Measurements from ENCODE around the gene PLK5. TPM values are rescaled to one million over a fixed set of nuclear protein-coding genes. Genes with fewer than 3 reads are reported as not detected.

PLK5 gene, protein sequence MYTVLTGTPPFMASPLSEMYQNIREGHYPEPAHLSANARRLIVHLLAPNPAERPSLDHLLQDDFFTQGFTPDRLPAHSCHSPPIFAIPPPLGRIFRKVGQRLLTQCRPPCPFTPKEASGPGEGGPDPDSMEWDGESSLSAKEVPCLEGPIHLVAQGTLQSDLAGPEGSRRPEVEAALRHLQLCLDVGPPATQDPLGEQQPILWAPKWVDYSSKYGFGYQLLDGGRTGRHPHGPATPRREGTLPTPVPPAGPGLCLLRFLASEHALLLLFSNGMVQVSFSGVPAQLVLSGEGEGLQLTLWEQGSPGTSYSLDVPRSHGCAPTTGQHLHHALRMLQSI
- total RNA-seq: not detected in 2 replicates

DNA sequence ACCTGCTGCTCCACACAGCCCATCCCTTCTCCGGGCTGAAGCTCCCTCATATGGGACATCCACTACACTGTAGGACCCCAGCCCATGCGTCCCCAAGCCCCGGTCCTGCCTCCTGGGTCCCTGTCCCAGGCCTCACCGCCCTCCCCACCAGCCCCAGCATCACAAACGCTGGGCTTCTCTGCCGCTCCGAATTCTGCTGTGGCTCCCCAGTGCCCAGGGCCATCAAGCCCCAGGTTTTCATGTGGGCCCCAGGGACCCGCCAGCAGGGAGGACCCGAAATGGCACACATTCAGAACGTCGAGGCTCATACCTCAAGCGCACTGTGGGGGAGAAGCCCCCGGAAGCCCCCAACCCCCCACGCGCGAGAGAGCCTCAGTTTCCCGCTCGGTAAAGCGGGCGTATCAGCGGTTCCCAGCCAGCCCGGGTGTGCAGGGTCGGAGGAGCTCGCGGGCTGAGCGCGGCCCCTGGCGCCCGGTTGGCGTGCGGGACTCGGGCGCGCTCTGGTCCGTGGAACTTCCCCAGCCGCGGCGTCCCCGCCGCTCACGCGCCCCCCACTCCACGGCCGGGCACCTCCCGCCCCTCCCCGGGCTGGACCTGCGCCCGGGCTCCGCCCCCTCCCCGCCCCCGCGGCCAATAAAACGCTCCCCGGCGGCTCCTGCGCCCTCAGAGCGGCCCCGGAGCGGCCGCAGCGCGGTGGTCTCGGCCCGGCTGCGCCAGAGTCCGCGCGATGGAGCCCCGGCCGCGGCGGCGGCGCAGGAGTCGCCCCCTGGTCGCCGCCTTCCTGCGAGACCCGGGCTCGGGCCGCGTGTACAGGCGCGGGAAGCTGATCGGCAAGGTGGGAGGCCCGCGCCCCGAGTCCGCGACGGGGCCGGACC, at the start of gene PLK5:
Gene PLK5, plus strand, starts transcription at position 666 of the 875 bp plus-strand sequence. CDS start 2,920 bp downstream, outside the sequence.

DNA sequence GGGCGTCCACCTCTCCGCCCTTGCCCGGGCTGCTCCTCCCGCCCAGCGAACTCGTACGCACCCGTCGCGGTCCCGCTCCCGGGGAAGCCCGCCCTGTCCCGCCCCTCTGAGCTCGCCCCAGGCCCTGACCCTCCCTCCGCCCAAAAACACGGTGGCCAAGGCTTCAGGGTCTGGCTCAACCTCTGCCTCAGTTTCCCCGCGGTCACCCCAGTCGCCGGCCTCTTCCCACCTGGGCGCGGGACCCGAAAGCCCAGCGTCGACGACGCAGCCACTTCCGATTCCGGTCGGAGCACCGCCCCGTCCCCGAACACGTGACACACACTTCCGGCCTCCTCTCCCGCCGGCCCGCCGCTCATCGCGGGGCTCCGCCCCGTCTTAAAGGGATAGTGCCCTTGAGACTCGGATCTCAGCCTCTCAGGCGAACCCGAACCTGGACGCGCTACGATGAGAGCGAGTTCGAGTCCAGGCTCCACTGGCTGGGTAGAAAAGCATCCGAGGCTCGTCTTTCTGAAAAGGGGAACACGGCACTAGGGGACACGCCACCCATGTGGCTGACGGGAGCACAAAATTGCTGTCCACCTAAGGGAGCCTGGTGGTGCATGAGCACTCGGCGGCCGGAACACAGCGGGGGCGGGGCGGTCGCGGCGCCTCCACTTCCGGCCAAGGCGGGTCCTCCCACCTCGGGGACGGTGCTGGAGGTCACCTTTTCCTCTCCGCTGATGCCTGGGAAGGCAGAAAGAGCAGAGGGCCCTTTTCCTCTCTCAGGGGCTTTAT, 44.8 kb upstream of the PLK5 start, which contains the start of gene C19orf25:
Gene C19orf25, minus strand, starts transcription at position 282 of the 774 bp plus-strand sequence. CDS start 312 bp downstream, outside the sequence.

DNA sequence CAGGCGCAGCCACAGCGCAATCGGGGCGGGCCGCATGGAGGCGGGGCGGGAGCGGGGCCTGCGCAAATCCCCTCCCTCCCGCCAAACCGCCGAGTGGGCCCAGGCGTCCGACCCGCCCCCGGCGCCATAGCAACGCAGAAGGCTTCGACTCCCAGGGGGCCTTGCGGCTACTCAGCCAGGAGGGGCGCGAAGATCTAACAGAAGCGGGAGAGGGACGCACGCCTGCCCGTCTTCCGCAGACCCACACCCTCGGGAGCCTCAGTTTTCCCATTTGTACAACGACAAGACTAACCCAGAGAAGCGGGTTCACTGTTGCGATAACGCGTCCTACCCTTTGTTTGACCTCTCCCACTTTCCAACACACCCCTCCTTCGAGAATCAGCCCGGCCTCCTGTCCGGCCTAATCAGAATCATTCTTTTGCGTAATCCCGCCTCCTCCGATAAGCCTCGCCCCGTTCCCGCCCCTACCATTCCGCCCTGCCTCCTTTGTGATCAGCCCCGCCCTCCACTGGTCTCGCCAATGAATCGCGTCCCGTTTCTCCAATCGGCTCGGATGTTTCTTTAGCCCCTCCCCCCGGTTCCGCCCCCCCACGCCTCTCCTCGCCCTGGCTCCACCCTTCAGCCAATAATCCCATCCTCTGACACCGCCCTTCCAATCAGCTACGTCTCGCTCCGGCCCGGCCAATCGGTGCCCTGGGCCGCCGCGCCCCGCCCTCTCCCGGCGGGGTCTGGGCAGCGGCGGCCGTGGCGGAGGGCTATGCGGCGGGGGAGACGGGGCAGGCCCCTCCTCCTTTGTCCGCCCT, 33.4 kb upstream of the PLK5 start, which contains the start of gene PCSK4:
Gene PCSK4, minus strand, starts transcription at position 40 of the 803 bp plus-strand sequence. Its CDS starts 4 bp downstream, at position 36.

DNA sequence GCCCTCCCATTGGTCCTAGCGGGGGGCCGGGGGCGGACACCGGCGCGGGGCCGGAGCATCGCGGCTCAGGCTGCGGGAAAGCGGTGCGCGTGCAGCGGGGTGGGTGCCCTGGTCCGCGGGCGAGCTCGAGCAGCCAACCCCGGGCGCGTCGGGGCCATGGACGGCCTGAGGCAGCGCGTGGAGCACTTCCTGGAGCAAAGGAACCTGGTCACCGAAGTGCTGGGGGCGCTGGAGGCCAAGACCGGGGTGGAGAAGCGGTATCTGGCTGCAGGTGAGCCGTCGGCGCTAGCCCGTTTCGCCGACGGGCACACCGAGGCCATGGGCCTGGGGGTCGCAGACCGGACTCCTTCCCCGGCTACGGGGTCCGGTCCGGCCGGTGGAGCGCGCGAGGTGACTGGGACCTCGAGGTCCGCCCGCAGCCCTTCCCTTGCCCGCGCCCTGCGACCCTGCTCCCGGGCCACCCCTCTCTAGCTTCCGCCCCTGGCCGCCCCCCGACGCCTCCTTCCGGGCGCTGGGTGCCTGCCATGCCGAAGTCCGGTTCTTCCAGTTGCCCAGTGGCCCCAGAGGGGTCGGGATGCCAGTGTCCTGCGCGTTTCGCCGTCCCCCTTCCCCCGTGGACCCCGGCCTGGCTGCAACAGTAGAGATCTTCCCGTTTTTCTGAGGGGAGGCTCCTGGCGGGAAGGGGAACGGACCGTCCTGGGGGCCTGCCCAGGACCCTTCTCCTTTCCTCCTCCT, 32.6 kb upstream of the PLK5 start, which contains the start of gene REEP6:
Gene REEP6, plus strand, starts transcription at position 68 of the 735 bp plus-strand sequence. Its CDS starts 89 bp downstream, at position 157.

DNA sequence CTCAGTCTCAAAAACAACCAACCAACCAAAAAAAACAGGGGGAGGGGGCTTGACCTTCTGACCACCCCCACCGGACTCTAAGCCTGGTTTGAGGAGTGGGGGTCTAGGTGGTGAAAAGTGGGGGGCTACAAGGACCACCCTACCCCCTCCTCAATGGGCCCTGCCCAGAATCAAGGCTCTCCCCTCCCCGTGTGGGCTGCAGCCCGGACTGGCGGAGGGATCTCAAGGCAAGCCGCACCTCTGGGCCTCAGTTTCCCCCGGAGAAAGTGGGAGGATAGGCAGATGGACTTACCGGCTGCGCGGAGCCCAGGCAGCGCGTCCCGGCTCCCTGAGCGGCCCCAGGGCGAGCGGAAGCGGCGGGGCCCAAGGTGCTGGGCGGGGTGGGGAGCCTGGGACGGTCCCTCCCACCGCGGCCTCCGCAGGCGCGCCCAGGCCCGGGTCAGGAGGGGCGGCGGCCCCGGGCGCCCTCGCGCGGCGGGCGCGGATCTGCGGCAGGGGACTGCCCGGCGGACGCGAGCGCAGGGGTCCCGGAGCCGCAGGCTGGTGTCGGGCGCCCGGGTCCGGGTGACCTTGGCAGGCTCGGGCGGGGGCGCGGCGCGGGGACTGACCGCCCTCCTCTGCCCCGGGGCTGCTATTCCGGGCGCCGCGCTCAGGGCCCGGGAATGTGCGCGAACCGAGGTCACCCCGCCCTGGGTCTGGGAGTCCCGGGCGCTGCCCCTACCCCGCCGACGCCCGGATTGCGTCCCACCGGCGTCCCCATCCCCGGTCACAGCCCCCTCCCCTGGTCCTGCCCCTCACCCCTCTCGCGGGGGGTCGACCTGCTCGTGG, 11.0 kb upstream of the PLK5 start, which contains the start of gene ADAMTSL5:
Gene ADAMTSL5, minus strand, starts transcription at position 349 of the 828 bp plus-strand sequence. CDS start 2,076 bp downstream, outside the sequence.

DNA sequence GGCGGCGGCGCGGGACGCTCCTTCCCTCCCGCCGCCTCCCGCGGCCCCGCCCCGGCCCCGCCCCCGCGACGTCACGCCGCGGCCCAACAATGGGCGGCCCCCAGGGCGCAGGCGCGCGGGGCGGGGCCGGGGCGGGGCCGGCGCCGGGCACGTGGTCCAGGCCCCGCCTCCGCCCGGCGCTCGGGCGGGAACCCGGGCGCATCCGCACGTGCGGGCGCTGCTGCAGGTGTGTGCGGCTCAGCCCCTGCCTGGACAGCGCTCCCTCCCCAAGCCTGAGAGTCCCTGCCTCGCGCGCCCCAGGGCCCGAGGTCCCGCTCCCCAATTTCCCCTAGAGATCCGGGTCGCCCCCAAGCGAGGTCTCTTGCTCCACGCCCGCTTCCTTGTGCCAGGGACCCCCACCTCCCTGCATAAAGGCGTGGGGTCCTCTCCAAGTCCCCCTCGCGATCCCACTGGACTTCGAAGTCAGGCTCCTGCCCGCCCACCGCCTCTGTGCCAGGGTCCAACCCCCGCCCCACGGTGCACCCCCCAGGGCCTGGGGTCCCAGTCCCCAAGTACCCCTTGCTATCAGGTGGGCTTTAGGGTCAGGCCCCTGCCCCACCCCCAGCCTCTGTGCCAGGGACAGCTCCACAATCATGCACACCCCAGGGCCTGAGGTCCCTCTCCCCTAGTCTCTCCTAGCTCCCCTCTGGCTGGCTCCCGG, 44.6 kb downstream of the PLK5 start, which contains the start of gene MEX3D:
Gene MEX3D, minus strand, starts transcription at position 6 of the 700 bp plus-strand sequence. CDS start 267 bp downstream, outside the sequence.

Other genes starting within 250 kb of the PLK5 start
- gene FAM174C, start 248.5 kb upstream of the PLK5 start, total RNA-seq: 19.6 and 26.2 TPM in 2 replicates
- not detected in 2 replicates for gene EFNA2, start 238.2 kb upstream of the PLK5 start, total RNA-seq
- gene NDUFS7, start 140.2 kb upstream of the PLK5 start, total RNA-seq: 51.8 and 58.7 TPM in 2 replicates
- gene GAMT, start 122.5 kb upstream of the PLK5 start, total RNA-seq: 29.0 and 36.1 TPM in 2 replicates
- 34.7 and 42.2 TPM in 2 replicates for gene DAZAP1, start 116.5 kb upstream of the PLK5 start, total RNA-seq
- gene RPS15, start 85.7 kb upstream of the PLK5 start, total RNA-seq: 387 and 450 TPM in 2 replicates
- 0.09 and 0.28 TPM in 2 replicates for gene APC2, start 74.0 kb upstream of the PLK5 start, total RNA-seq
- gene C19orf25, start 44.9 kb upstream of the PLK5 start, total RNA-seq: 19.2 and 19.6 TPM in 2 replicates
- gene PCSK4, start 33.7 kb upstream of the PLK5 start, total RNA-seq: 1.3 and 1.6 TPM in 2 replicates
- 1.1 and 2.0 TPM in 2 replicates for gene REEP6, start 32.9 kb upstream of the PLK5 start, total RNA-seq
- gene ADAMTSL5, start 11.1 kb upstream of the PLK5 start, total RNA-seq: 2.1 and 3.1 TPM in 2 replicates
- gene MEX3D, start 44.2 kb downstream of the PLK5 start, total RNA-seq: 25.0 and 35.4 TPM in 2 replicates
- gene MBD3, start 68.8 kb downstream of the PLK5 start, total RNA-seq: 63.1 and 83.3 TPM in 2 replicates
- 125 and 134 TPM in 2 replicates for gene UQCR11, start 81.4 kb downstream of the PLK5 start, total RNA-seq
- 36.6 and 47.9 TPM in 2 replicates for gene TCF3, start 128.5 kb downstream of the PLK5 start, total RNA-seq
- not detected in 2 replicates for gene ONECUT3, start 229.4 kb downstream of the PLK5 start, total RNA-seq